ENCODE results near the gene TMEM52. TPM values are rescaled to one million over a fixed set of nuclear protein-coding genes. Genes with fewer than 3 reads are reported as not detected.
A peak's percentile ranks its signal among the peaks of the same experiment; 100 is the strongest.

Gene TMEM52
- total RNA-seq, 4 donors from 2014 or later = 1.4 to 6.3 (median 4.2) TPM; not detected in 1

DNA sequence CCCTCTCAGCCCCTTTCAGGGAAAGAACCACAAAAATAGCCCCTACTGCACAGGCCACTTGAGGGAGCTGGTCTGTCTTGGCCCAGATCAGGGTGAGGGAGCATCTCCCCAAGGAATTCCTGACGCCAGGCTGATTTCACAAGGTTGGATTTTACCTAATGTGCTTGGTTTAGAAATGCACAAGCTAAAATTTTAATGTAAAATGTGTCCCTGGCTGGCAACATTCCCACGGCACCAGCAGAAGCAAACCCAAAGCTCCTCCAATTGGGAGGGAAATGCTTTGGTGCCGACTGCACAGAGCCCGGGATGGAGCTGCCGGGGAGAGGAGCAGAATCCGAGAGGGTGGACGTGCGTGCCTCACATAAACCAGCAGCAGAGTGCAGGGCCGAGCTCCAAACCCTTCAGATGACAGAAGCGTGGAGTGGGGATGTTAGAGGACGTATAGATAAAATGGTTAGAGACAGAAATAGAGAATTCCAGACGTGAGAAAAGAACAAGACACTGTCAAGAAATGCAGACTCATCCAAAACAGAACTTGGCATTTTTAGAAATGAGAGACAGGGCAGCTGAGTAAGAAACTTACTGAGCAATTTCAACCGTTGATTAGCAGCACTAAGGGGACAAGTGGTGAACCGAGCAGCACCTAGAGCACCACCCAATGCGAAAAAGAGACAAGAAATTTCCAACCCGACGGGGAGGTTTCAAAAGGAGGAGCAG, 41.6 kb upstream of the TMEM52 start:
- H3K27ac ChIP-seq (replicated peaks in 1 of 4) = no peak overlapping the region
- WGBS = 43% methylated on average over 17 of the region's 17 CpGs
- H3K4me3 ChIP-seq = no peak overlapping the region
- H3K36me3 ChIP-seq = no peaks in the 10 kb centered on the region
- DNase-seq (ENCODE audit: extremely low spot score) = no peak
- H3K4me1 ChIP-seq = peaks cover 0 to 15% (median 9%) of the 10 kb centered on the region in 4 donors
- intact Hi-C loops (cut with DNase I) = no loop called here
- no peaks in the 10 kb centered on the region for H3K9me3 ChIP-seq
- no peak for TF ChIP-seq POLR2AphosphoS5 (IDR thresholded peaks at IDR 0.05)
- TF ChIP-seq, protein P1, sequence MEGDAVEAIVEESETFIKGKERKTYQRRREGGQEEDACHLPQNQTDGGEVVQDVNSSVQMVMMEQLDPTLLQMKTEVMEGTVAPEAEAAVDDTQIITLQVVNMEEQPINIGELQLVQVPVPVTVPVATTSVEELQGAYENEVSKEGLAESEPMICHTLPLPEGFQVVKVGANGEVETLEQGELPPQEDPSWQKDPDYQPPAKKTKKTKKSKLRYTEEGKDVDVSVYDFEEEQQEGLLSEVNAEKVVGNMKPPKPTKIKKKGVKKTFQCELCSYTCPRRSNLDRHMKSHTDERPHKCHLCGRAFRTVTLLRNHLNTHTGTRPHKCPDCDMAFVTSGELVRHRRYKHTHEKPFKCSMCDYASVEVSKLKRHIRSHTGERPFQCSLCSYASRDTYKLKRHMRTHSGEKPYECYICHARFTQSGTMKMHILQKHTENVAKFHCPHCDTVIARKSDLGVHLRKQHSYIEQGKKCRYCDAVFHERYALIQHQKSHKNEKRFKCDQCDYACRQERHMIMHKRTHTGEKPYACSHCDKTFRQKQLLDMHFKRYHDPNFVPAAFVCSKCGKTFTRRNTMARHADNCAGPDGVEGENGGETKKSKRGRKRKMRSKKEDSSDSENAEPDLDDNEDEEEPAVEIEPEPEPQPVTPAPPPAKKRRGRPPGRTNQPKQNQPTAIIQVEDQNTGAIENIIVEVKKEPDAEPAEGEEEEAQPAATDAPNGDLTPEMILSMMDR (IDR thresholded peaks at IDR 0.05) = no peak
- TF ChIP-seq POLR2A (IDR thresholded peaks at IDR 0.05; ENCODE audit: low read depth) = no peak
- TF ChIP-seq EP300 (IDR thresholded peaks at IDR 0.05) = no peak
- peaks cover 0 to 92% (median 16%) of the 10 kb centered on the region in 4 donors for H3K27me3 ChIP-seq

DNA sequence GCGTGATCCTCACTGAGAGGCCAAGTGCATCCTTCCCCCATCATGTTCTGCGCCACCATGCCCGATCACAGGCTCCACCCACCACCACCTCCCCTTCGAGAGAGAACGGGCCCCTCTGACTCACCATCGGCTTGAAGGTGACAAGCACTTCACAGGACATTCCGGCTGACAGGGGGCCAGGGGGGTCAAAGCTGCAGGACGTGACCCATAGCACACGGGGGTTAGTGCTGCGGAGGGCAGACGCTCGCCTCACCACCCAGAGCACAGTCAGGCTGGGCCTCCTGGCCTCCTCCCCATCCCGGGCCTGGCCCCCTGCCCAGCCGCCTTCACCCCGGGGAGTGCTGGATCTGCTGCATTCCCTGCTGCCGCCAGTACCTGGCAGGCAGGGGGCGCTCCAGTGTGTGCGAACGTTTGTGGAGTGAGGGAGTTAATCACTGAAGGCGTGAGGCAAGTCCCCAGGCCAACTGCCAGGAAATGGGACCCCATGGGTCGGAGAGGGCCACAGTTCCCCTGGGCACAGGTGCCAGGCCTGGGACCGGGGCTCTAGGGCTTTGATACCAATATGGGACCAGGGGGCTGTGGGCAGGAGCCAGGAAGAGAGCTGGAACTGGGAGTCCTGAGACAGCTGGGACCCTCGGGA, 40.9 kb upstream of the TMEM52 start:
- Histone ChIP-seq H3K27me3 (peaks cover 0 to 92% (median 15%) of the 10 kb centered on the region in 4 donors), H3K4me3 (no peak overlapping the region), H3K36me3 (no peaks in the 10 kb centered on the region), H3K9me3 (no peaks in the 10 kb centered on the region), H3K27ac (replicated peaks in 1 of 4) (no peak overlapping the region), H3K4me1 (peaks cover 0 to 15% (median 9%) of the 10 kb centered on the region in 4 donors)
- DNase-seq (ENCODE audit: extremely low spot score) = no peak
- intact Hi-C loops (cut with DNase I) = loop anchor here (5.0 kb wide), 1 partner anchor 87 kb away; no protein-coding TSS in a partner anchor
- 5% methylated on average over 21 of the region's 23 CpGs for WGBS
- TF ChIP-seq, protein P1 (IDR thresholded peaks at IDR 0.05) = peak; percentile 48 to 66 (median 55)
- TF ChIP-seq EP300 (IDR thresholded peaks at IDR 0.05) = no peak
- TF ChIP-seq POLR2A (IDR thresholded peaks at IDR 0.05; ENCODE audit: low read depth) = no peak
- no peak for TF ChIP-seq POLR2AphosphoS5 (IDR thresholded peaks at IDR 0.05)

DNA sequence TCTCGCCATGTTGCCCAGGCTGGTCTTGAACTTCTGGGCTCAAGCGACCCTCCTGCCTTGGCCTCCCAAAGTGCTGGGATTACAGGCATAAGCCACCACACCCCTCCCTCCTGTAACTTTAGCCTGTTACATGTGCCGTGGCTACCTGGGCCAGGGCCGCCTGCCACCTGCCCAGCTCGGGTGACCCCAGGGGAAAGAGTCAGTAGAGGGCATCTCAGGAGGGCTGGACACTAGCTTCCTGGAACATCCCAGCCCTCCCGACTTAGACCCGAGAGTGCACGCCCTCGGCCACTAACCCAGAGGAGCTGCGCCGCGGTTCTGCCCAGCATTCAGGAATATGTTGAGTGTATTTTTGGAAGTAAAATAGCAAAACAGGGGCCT, 40.4 kb upstream of the TMEM52 start:
- Histone ChIP-seq H3K27ac (replicated peaks in 1 of 4) (no peak overlapping the region), H3K9me3 (no peaks in the 10 kb centered on the region), H3K27me3 (peaks cover 0 to 87% (median 14%) of the 10 kb centered on the region in 4 donors), H3K4me3 (no peak overlapping the region), H3K36me3 (no peaks in the 10 kb centered on the region), H3K4me1 (peaks cover 0 to 15% (median 9%) of the 10 kb centered on the region in 4 donors)
- WGBS = 74% methylated on average over 10 of the region's 12 CpGs
- TF ChIP-seq, protein P1 (IDR thresholded peaks at IDR 0.05) = no peak
- TF ChIP-seq POLR2A (IDR thresholded peaks at IDR 0.05; ENCODE audit: low read depth) (no peak), POLR2AphosphoS5 (IDR thresholded peaks at IDR 0.05) (no peak), EP300 (IDR thresholded peaks at IDR 0.05) (no peak)
- intact Hi-C loops (cut with DNase I) = loop anchor here (5.0 kb wide), 1 partner anchor 88 kb away; no protein-coding TSS in a partner anchor
- DNase-seq (ENCODE audit: extremely low spot score) = no peak

DNA sequence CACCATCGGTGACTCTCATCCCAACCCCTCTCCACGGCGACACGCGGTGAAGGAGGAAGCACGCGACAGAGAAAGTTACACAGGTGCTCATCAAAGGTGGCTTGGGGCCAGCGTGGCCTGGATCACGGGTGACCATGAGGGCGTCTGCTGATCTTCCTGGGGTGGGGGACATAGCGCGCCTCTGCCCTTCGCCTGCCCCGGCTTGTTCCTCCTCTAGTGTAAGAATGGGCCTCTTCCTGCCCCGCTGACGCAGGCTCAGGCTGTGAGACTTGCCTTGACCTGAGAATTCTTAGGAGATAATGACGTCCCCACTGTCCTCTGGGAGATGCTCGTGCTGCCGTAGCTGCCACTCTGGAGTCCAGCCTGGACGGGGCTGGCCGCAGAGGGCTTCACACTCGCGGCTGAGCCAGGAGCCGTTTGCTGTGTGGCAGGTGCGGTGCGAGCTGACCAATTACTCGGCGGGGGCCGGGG, 39.0 kb upstream of the TMEM52 start:
- peaks cover 0 to 77% (median 13%) of the 10 kb centered on the region in 4 donors for H3K27me3 ChIP-seq

More for the DNA sequence above, 39.0 kb upstream of the TMEM52 start:
- H3K4me1 ChIP-seq = peaks cover 0 to 15% (median 9%) of the 10 kb centered on the region in 4 donors
- no peaks in the 10 kb centered on the region for H3K36me3 ChIP-seq
- TF ChIP-seq POLR2A (IDR thresholded peaks at IDR 0.05; ENCODE audit: low read depth) (no peak), EP300 (IDR thresholded peaks at IDR 0.05) (no peak), POLR2AphosphoS5 (IDR thresholded peaks at IDR 0.05) (no peak)
- TF ChIP-seq, protein P1 (IDR thresholded peaks at IDR 0.05) = no peak
- intact Hi-C loops (cut with DNase I) = loop anchor here (5.0 kb wide), 1 partner anchor 89 kb away; no protein-coding TSS in a partner anchor
- no peak overlapping the region for H3K27ac ChIP-seq (replicated peaks in 1 of 4)
- WGBS = 83% methylated on average over 28 of the region's 29 CpGs
- H3K4me3 ChIP-seq = no peak overlapping the region
- H3K9me3 ChIP-seq = no peaks in the 10 kb centered on the region
- no peak for DNase-seq (ENCODE audit: extremely low spot score)
